PC-3 (cell line): Measurements from ENCODE around the gene SH3RF1.

ENCODE experiments used
- EZH2 ChIP-seq: fragments of 300-600 bp; sonication (generic); IDR thresholded peaks from one replicate; pipeline ENCODE4 v1.6.1; 2017; ENCODE audit warnings: antibody characterized with exemption, mild to moderate bottlenecking, low read length; ENCODE audit not compliant: unreplicated experiment
- TF ChIP-seq, protein P1 (sequence below): fragments of 300-600 bp; sonication (generic); conservative IDR thresholded peaks from 2 replicates; pipeline ENCODE4 v1.5.1; 2017; ENCODE audit warnings: antibody characterized with exemption, low read depth, mild to moderate bottlenecking, low read length

GRCh38 chr4:169108303-169108702, 162.5 kb downstream of the SH3RF1 start:
- TF ChIP-seq, protein P1, sequence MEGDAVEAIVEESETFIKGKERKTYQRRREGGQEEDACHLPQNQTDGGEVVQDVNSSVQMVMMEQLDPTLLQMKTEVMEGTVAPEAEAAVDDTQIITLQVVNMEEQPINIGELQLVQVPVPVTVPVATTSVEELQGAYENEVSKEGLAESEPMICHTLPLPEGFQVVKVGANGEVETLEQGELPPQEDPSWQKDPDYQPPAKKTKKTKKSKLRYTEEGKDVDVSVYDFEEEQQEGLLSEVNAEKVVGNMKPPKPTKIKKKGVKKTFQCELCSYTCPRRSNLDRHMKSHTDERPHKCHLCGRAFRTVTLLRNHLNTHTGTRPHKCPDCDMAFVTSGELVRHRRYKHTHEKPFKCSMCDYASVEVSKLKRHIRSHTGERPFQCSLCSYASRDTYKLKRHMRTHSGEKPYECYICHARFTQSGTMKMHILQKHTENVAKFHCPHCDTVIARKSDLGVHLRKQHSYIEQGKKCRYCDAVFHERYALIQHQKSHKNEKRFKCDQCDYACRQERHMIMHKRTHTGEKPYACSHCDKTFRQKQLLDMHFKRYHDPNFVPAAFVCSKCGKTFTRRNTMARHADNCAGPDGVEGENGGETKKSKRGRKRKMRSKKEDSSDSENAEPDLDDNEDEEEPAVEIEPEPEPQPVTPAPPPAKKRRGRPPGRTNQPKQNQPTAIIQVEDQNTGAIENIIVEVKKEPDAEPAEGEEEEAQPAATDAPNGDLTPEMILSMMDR = no peak
- no peak for TF ChIP-seq EZH2
